Inflammatory macrophage treated with lipopolysaccharide for 1 hour (primary cell): ENCODE results near the gene ZBTB38.

Experiments used
- DNase-seq, 2 donors: peaks; one replicate each; pipeline ENCODE4 v3.0.0-alpha.2; 2020 to 2022

Gene ZBTB38

GRCh38 chr3:141341536-141341935 lies 26.8 kb upstream of the ZBTB38 start:
- DNase-seq = peak in 1 of 2 donors; percentile 79

GRCh38 chr3:141342386-141342785 lies 25.9 kb upstream of the ZBTB38 start:
- no peak for DNase-seq

GRCh38 chr3:141343077-141343476 lies 25.2 kb upstream of the ZBTB38 start:
- DNase-seq = peak in 1 of 2 donors; percentile 82

GRCh38 chr3:141343865-141344271 lies 24.4 kb upstream of the ZBTB38 start:
- DNase-seq = no peak

- no peak for DNase-seq
Observed at GRCh38 chr3:141345528-141345927, 22.8 kb upstream of the ZBTB38 start.

GRCh38 chr3:141346007-141346406 lies 22.3 kb upstream of the ZBTB38 start:
- no peak for DNase-seq

GRCh38 chr3:141346418-141346817 lies 21.9 kb upstream of the ZBTB38 start:
- no peak for DNase-seq

GRCh38 chr3:141346839-141347238 lies 21.5 kb upstream of the ZBTB38 start:
- DNase-seq = peak; percentile 49 to 77

GRCh38 chr3:141348837-141349236 lies 19.5 kb upstream of the ZBTB38 start:
- peak in 1 of 2 donors; percentile 60 for DNase-seq

- DNase-seq = no peak
Observed at GRCh38 chr3:141349711-141350110, 18.6 kb upstream of the ZBTB38 start.

GRCh38 chr3:141350666-141351065 lies 17.6 kb upstream of the ZBTB38 start:
- no peak for DNase-seq

- no peak for DNase-seq
Observed at GRCh38 chr3:141352262-141352984, 15.9 kb upstream of the ZBTB38 start.

GRCh38 chr3:141353652-141354495 lies 14.4 kb upstream of the ZBTB38 start:
- no peak for DNase-seq

GRCh38 chr3:141354517-141354916 lies 13.8 kb upstream of the ZBTB38 start:
- no peak for DNase-seq

- no peak for DNase-seq
Observed at GRCh38 chr3:141355242-141355641, 13.1 kb upstream of the ZBTB38 start.

- DNase-seq = no peak
Observed at GRCh38 chr3:141356046-141356445, 12.3 kb upstream of the ZBTB38 start.

GRCh38 chr3:141360888-141361598 lies 7.3 kb upstream of the ZBTB38 start:
- peak; percentile 57 to 62 for DNase-seq

GRCh38 chr3:141362736-141363135 lies 5.6 kb upstream of the ZBTB38 start:
- DNase-seq = no peak

- DNase-seq = no peak
Observed at GRCh38 chr3:141365201-141365600, 3.1 kb upstream of the ZBTB38 start.

GRCh38 chr3:141366285-141367037 lies 1.8 kb upstream of the ZBTB38 start:
- peak; percentile 58 to 72 for DNase-seq

- no peak for DNase-seq
Observed at GRCh38 chr3:141367038-141367730, 1.1 kb upstream of the ZBTB38 start.
